HG02623 (cell line): ENCODE data around the gene PAQR5.
"Not testable (repeated sequence)": the region's sequence is repeated elsewhere in the genome, so short reads cannot be mapped to it uniquely, and the experiment has no call there.

Experiments used
- ATAC-seq: cut with Tn5 transposase; IDR thresholded peaks from one replicate; pipeline ENCODE4 v1.9.1; 2021; ENCODE audit warnings: moderate library complexity; ENCODE audit not compliant: unreplicated experiment

Gene PAQR5

GRCh38 chr15:69292826-69293420 is 5.8 kb upstream of the PAQR5 start:
- ATAC-seq: no peak

GRCh38 chr15:69293741-69294615 is 4.7 kb upstream of the PAQR5 start:
- ATAC-seq: no peak

GRCh38 chr15:69296606-69297005 is 2.1 kb upstream of the PAQR5 start:
- ATAC-seq: no peak

GRCh38 chr15:69297642-69298353 is 914 bp upstream of the PAQR5 start:
- ATAC-seq: no peak

- ATAC-seq: no peak
Measured at GRCh38 chr15:69298354-69298696, 387 bp upstream of the PAQR5 start.

GRCh38 chr15:69299451-69299886 is 757 bp downstream of the PAQR5 start:
- ATAC-seq: no peak

GRCh38 chr15:69299943-69300588 is 1.4 kb downstream of the PAQR5 start:
- no peak for ATAC-seq

GRCh38 chr15:69301101-69301500 is 2.4 kb downstream of the PAQR5 start:
- ATAC-seq: not testable (repeated sequence)

GRCh38 chr15:69302087-69302486 is 3.4 kb downstream of the PAQR5 start:
- not testable (repeated sequence) for ATAC-seq

- no peak for ATAC-seq
Measured at GRCh38 chr15:69302929-69303328, 4.2 kb downstream of the PAQR5 start.

- no peak for ATAC-seq
Measured at GRCh38 chr15:69303337-69304181, 4.8 kb downstream of the PAQR5 start.

- ATAC-seq: no peak
Measured at GRCh38 chr15:69304182-69304545, 5.5 kb downstream of the PAQR5 start.

GRCh38 chr15:69305204-69305931 is 6.7 kb downstream of the PAQR5 start:
- ATAC-seq: no peak

GRCh38 chr15:69305933-69306568 is 7.3 kb downstream of the PAQR5 start:
- no peak for ATAC-seq

GRCh38 chr15:69307939-69308338 is 9.2 kb downstream of the PAQR5 start:
- ATAC-seq: no peak

GRCh38 chr15:69308949-69309348 is 10.2 kb downstream of the PAQR5 start:
- no peak for ATAC-seq

GRCh38 chr15:69311319-69311721 is 12.6 kb downstream of the PAQR5 start:
- ATAC-seq: no peak

GRCh38 chr15:69313432-69314000 is 14.8 kb downstream of the PAQR5 start:
- no peak for ATAC-seq

- ATAC-seq: no peak
Measured at GRCh38 chr15:69314131-69314530, 15.4 kb downstream of the PAQR5 start.
